Medulla oblongata (tissue), 1 donor: ENCODE data around the gene FMN2.
"Not testable (repeated sequence)": the region's sequence is repeated elsewhere in the genome, so short reads cannot be mapped to it uniquely, and the experiment has no call there.

Experiments
- DNase-seq: peaks from one replicate; pipeline ENCODE4 v3.0.0-alpha.2; 2015; ENCODE audit errors: extremely low spot score

The FMN2 gene

GRCh38 chr1:240138867-240139266, 47.2 kb downstream of the FMN2 start:
- no peak for DNase-seq

DNA sequence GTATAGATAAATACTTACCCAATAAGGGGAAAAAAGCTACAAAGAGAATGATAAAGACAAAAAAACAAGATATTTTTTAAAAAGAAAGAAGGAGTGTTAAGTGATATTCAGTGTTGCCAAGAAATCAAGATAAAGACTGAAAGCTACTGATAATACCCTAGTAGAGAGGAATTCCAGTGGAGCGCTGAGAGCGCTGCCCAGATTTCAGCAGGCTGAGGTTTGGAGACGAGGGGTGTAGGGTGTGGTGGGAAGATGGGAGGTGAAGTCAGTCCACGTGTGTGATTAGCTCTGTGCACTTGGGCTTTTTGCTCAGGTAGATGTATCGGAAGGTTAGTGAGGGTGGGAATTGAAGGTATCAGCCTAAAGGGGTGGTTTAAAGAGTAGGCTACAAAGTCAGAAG, 47.8 kb downstream of the FMN2 start:
- no peak for DNase-seq

- no peak for DNase-seq
These were observed 53.4 kb downstream of the FMN2 start for GRCh38 chr1:240145120-240145519.

- no peak for DNase-seq
These were observed 56.6 kb downstream of the FMN2 start for GRCh38 chr1:240148333-240148732.

GRCh38 chr1:240149484-240150094, 57.9 kb downstream of the FMN2 start:
- DNase-seq: peak; percentile 71

GRCh38 chr1:240151136-240151735, 59.6 kb downstream of the FMN2 start:
- no peak for DNase-seq

DNA sequence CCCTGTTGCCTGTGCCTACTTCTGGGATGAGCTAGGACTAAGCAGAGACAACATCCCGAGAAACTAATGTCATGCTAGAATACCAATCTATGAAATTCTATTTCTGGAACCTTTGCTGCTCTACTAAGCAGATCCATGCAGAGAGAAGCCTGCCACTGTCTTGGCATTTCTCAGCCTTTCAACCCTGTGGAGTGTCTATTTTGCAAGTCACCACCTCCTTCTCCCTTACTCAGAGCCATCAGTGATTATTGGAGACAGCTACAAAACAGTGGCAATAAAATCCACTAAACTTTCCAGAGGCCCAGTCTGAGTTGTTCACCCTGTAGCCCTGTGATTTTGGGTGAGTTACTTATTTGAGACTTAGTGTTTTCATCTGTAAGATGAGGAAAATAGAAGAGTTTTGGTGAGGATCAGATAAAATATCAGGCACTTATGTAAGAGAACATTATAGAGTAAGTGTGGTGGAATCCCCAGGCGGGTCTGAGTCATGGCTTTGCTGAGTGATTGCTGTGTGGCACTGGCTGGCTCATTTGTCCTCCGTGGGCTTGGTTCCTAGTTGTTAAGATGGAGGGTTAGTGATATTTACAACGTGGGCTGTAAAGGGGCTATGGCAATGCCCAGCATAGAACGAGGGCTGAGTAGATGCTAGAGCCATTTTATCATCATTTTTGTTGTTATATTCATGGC, 61.1 kb downstream of the FMN2 start:
- DNase-seq: no peak

GRCh38 chr1:240155605-240156004, 63.9 kb downstream of the FMN2 start:
- no peak for DNase-seq

DNA sequence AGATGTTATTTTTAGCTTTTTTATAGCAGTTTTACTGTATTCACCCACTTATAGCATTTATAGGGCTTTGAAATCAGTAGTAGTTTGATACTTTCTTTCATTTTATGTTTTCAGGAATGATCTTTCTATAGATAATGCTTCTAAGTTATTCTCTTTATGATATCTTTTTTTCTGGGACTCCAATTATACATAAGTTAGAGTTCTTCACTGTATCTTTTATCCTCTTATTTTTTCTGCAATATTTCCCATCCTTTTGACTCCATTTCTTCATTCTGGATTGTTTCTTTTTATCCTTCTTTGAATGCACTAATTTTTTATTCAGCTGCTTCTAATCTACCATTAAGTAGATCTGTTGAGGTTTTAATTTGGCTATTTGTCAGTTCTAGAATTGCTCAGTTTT, 73.1 kb downstream of the FMN2 start:
- no peak for DNase-seq

DNA sequence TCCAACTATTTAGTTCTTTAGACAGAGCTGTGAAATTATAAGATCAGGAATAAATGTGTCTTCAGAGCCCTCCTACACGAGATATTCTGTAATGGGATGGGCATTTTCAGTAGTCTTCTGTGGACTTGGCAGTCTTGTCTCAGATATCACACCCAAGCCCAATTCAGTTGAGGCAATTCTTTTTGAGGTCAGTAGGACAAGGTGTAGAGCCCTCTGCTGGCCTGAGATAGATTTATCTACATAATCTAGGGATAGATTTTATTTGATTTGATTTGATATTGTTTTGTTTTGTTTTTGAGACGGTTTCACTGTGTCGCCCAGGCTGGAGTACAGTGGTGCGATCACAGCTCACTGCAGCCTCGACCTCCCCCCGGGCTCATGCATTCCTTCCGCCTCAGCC, 77.5 kb downstream of the FMN2 start:
- DNase-seq: no peak

GRCh38 chr1:240170266-240170665, 78.6 kb downstream of the FMN2 start:
- no peak for DNase-seq

- DNase-seq: no peak
These were observed 79.1 kb downstream of the FMN2 start for GRCh38 chr1:240170806-240171205.

DNA sequence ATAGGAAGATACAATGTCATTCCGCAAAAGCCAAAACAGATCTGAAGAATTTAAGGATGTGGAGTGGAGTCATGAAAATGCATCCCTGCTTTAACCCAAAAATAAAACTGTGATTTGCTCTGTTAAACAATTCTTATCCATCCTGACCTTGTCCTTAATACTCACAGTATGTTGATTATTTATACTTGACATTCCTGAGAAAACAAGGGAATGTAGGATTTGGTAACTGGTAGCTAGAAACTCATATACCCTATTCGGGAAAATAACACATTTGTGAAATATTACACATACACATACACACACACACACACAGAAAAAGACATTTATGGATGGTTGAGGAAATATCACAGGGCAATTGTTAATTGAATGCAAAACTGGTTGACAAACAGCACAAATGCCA, 80.2 kb downstream of the FMN2 start:
- DNase-seq: no peak

GRCh38 chr1:240173836-240174235, 82.2 kb downstream of the FMN2 start:
- no peak for DNase-seq

DNA sequence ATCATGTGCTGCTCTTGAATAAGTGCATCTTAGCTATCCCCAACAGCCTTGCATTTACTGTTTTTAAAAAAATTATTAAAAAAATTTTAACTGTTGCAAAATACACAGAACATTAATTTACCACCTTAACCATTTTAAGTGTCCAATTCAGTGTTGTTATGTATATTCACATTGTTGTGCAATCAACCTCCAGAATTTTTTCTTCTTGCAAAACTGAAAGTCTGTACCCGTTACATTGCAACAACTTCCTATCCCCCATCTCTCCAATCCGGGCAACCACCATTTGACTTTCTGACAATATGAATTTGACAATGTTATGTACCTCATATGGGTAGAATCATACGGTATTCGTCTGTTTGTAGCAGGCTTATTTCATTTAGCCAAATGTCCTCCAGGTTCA, 83.1 kb downstream of the FMN2 start:
- no peak for DNase-seq

- peak; percentile 73 for DNase-seq
These were observed 86.7 kb downstream of the FMN2 start for GRCh38 chr1:240178366-240178765.

- not testable (repeated sequence) for DNase-seq
These were observed 93.0 kb downstream of the FMN2 start for GRCh38 chr1:240184682-240185081.

DNA sequence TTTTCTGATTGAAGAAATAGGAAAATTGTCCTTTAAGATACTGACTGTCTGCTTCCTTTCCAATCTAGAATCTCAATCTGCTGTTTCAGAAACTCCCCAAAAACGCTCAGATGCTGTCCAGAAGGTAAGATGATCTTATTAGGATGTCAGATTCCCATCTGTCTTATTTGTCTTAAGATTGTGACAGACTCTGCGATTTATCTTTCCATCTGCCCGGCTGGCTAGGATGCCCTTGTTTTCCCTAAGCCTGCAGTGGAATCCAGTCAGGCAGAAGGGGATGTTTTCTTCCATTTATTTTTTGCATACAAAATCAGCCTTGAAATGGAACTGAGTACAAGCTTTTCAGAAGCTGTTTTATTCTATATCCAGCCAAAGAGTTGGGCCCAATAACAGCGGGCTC, 96.5 kb downstream of the FMN2 start:
- peak; percentile 17 for DNase-seq

- peak; percentile 54 for DNase-seq
These were observed 97.8 kb downstream of the FMN2 start for GRCh38 chr1:240189386-240189989.

GRCh38 chr1:240190881-240191401, 99.3 kb downstream of the FMN2 start:
- DNase-seq: peak; percentile 33

GRCh38 chr1:240192851-240193250, 101.2 kb downstream of the FMN2 start:
- DNase-seq: no peak

GRCh38 chr1:240193679-240194078, 102.0 kb downstream of the FMN2 start:
- DNase-seq: no peak

- DNase-seq: peak; percentile 22
These were observed 102.4 kb downstream of the FMN2 start for GRCh38 chr1:240194120-240194519.
